ENCODE measurements around the gene PDZD4. TPM values are rescaled to one million over a fixed set of nuclear protein-coding genes. Genes with fewer than 3 reads are reported as not detected.

Gene PDZD4
- total and polyA plus RNA-seq, 2 experiments from 2014 or later, result 30.5 to 230 TPM

DNA sequence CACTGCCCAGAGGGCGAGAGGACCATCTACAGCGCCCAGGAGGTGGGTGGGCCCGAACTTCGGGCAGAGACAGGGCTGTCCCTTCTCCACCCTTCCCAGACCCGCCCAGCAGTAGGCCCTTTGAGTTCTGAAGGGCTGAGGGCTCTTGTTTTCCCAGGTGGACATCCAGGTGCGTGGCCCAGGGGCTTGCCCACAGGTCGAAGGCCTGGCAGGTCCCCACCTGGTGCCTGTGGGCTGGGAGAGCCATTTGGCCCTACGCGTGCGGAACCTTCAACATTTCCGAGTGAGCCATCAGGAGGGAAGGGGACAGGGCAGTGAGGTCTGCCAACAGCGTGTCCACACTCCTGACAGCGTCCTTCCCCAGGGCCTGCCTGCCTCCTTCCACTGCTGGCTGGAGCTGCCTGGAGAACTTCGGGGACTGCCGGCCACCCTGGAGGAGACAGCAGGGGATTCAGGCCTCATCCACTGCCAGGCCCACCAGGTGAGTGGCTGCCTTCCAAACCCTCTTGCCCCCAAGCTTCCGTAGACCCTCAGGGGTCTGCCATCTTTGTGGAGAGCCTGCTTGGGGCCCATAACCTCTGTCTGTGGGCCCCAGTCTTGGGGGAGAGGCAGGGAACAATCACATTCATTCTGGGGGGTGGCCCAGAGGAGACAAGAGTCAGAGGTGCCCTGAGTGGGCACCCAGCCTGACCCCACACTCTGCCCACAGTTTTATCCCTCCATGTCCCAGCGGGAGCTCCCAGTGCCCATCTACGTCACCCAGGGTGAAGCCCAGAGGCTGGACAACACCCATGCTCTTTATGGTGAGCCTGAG lies 59.5 kb downstream of the PDZD4 start:
- no peak for DNase-seq (ENCODE audit: low spot score)
- H3K36me3 Mint-ChIP-seq (ENCODE audit: low read depth), result no peaks in the 10 kb centered on the region
- H3K9me3 Mint-ChIP-seq, result no peaks in the 10 kb centered on the region

More for the DNA sequence above, 59.5 kb downstream of the PDZD4 start:
- ATAC-seq, result no peak
- no peak overlapping the region for H3K27ac ChIP-seq (ENCODE audit: low read depth)
- no peak overlapping the region for H3K4me3 Mint-ChIP-seq
- no peak for TF ChIP-seq CTCF (conservative IDR thresholded peaks at IDR 0.05; ENCODE audit: low read depth in 2 of 2)
- TF ChIP-seq STAT1 (IDR thresholded peaks at IDR 0.05; ENCODE audit: unreplicated experiment), result no peak
- TF ChIP-seq ZNF331 (CRISPR knock-in tag; IDR thresholded peaks at IDR 0.05; ENCODE audit: low read depth), result no peak
- TF ChIP-seq JUNB (IDR thresholded peaks at IDR 0.05; ENCODE audit: unreplicated experiment), result no peak
- no peak for TF ChIP-seq ZNF462 (CRISPR knock-in tag; IDR thresholded peaks at IDR 0.05)
- TF ChIP-seq EZH2 (IDR thresholded peaks at IDR 0.05; ENCODE audit: low read depth, unreplicated experiment), result no peak
- no peak for TF ChIP-seq ETS1 (IDR thresholded peaks at IDR 0.05)
- no peak for TF ChIP-seq NANOG (IDR thresholded peaks at IDR 0.05; ENCODE audit: borderline replicate concordance)
- TF ChIP-seq EZH2phosphoT487 (IDR thresholded peaks at IDR 0.05; ENCODE audit: unreplicated experiment), result no peak
- no peak for TF ChIP-seq ZNF114 (CRISPR knock-in tag; IDR thresholded peaks at IDR 0.05)
- no peak for TF ChIP-seq CREB1 (CRISPR knock-in tag; IDR thresholded peaks at IDR 0.05; ENCODE audit: low read depth)
- no peak for TF ChIP-seq POLR2AphosphoS5 (IDR thresholded peaks at IDR 0.05; ENCODE audit: low read depth)
- H3K4me1 ChIP-seq (ENCODE audit: insufficient read depth), result no peaks in the 10 kb centered on the region
- H3K27me3 ChIP-seq (ENCODE audit: insufficient read depth), result no peaks in the 10 kb centered on the region
- no peaks in the 10 kb centered on the region for H3K9me2 ChIP-seq (ENCODE audit: insufficient read depth)
- no peaks in the 10 kb centered on the region for H4K20me1 ChIP-seq (replicated peaks; ENCODE audit: insufficient read depth)
- no peaks in the 10 kb centered on the region for H3K36me3 ChIP-seq (ENCODE audit: insufficient read depth)
- H3F3A ChIP-seq (replicated peaks; ENCODE audit: low read depth), result no peaks in the 10 kb centered on the region
- H3K27me3 Mint-ChIP-seq (ENCODE audit: insufficient read depth, low read depth, poor library complexity), result peaks cover 7% of the 10 kb centered on the region
- H3K27ac Mint-ChIP-seq, result no peak overlapping the region
- no peak overlapping the region for H3K4me2 ChIP-seq
- peaks cover 5% of the 10 kb centered on the region; the same call in 2 of the 3 replicates for H3K4me1 Mint-ChIP-seq
- H2AFZ ChIP-seq, result no peak overlapping the region
- no peak overlapping the region for H3K4me3 ChIP-seq
- no peaks in the 10 kb centered on the region for H3K79me2 ChIP-seq (replicated peaks; ENCODE audit: insufficient read depth)

Measured in GM23338 (cell line).